WERI-Rb-1 (cell line): ENCODE measurements around the gene ZNF587.
"Not testable (repeated sequence)": the region's sequence is repeated elsewhere in the genome, so short reads cannot be mapped to it uniquely, and the experiment has no call there.

Experiments
- DNase-seq: peaks from one replicate; pipeline ENCODE4 v3.0.0-alpha.2; 2020
- H3K27ac ChIP-seq: fragments of 250-450 bp; sonication (Bioruptor Pico); 2 replicates; pipeline ENCODE4 v1.5.1; 2020; ENCODE audit warnings: mild to moderate bottlenecking, moderate library complexity
- H3K27me3 ChIP-seq: fragments of 250-450 bp; sonication (Bioruptor Pico); 2 replicates; pipeline ENCODE4 v1.5.1; 2021; ENCODE audit warnings: mild to moderate bottlenecking, low read depth, moderate library complexity; ENCODE audit not compliant: insufficient read depth, severe bottlenecking
- H3K36me3 ChIP-seq: fragments of 250-450 bp; sonication (Bioruptor Pico); 2 replicates; pipeline ENCODE4 v1.5.1; 2020; ENCODE audit warnings: mild to moderate bottlenecking, moderate library complexity
- H3K4me3 ChIP-seq: 2 replicates; pipeline ENCODE4 v1.5.1; 2011; ENCODE audit warnings: low read depth, mild to moderate bottlenecking, control low read depth, low read length
- H3K9me3 ChIP-seq: fragments of 250-450 bp; sonication (Bioruptor Pico); 2 replicates; pipeline ENCODE4 v1.5.1; 2021; ENCODE audit warnings: mild to moderate bottlenecking, moderate library complexity; ENCODE audit not compliant: severe bottlenecking
- CTCF ChIP-seq: IDR thresholded peaks from 2 replicates; pipeline ENCODE4 v1.5.1; 2011; ENCODE audit warnings: low read depth, mild to moderate bottlenecking, control low read depth, inconsistent platforms, low read length

The ZNF587 gene

DNA sequence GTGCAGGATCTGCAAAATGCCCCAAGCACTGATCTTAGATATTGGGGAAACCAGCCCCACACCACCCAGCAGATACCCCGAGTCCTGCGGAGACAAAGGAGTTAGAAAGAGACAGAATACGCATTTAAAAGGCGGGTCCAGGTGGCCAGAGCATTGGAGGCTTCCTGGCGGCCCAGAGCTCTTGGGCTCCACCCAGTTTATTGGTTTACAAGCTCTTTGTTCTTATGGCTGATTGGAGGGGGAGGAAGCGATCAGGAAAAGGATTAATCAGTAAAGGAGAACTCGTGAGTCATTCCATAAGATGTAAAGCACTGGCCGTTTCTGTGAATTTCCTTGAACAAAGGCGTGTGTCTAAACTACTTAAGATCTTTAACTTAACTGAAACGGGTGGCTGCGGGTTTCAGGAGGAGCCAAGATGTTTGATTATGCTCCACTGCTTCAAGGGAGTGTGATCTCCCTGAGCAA lies 926 bp downstream of the ZNF587 start:
- H3K27ac ChIP-seq = peak overlapping the region; percentile 88
- no peak for TF ChIP-seq CTCF
- peaks cover 17% of the 10 kb centered on the region for H3K36me3 ChIP-seq
- no peaks in the 10 kb centered on the region for H3K9me3 ChIP-seq
- peak overlapping the region; percentile 88 for H3K4me3 ChIP-seq
- DNase-seq = peak; percentile 57
- H3K27me3 ChIP-seq = no peaks in the 10 kb centered on the region

GRCh38 chr19:57851812-57852603 lies 2.3 kb downstream of the ZNF587 start:
- not testable (repeated sequence) for H3K9me3 ChIP-seq, DNase-seq, H3K4me3 ChIP-seq, H3K27me3 ChIP-seq, H3K27ac ChIP-seq
- peaks cover 22% of the 10 kb centered on the region for H3K36me3 ChIP-seq

DNA sequence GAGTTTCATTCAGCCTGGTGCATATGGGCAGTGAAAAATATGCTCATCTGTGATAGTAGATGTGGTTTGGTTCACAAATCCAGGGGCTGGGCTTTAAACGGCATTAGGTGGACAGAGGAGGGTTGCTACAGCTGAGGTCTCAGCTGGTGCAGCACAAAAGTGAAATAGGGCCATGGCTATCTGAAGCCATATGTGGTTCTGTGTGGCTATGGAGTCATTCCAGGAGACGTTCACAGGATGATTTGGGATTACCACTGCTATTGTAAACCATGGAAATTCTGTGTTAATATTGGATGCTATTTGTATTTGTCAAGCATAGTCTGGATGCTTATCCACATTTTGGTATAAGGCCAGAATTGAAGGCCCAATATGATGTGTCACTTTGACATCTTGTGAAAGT lies 4.5 kb downstream of the ZNF587 start:
- H3K27me3 ChIP-seq, DNase-seq, H3K4me3 ChIP-seq, H3K27ac ChIP-seq, H3K9me3 ChIP-seq: not testable (repeated sequence)
- peaks cover 32% of the 10 kb centered on the region for H3K36me3 ChIP-seq

- not testable (repeated sequence) for H3K27me3 ChIP-seq, DNase-seq, H3K9me3 ChIP-seq, H3K4me3 ChIP-seq, H3K27ac ChIP-seq
- peaks cover 73% of the 10 kb centered on the region for H3K36me3 ChIP-seq
Measured at GRCh38 chr19:57862351-57862750, 12.7 kb downstream of the ZNF587 start.

DNA sequence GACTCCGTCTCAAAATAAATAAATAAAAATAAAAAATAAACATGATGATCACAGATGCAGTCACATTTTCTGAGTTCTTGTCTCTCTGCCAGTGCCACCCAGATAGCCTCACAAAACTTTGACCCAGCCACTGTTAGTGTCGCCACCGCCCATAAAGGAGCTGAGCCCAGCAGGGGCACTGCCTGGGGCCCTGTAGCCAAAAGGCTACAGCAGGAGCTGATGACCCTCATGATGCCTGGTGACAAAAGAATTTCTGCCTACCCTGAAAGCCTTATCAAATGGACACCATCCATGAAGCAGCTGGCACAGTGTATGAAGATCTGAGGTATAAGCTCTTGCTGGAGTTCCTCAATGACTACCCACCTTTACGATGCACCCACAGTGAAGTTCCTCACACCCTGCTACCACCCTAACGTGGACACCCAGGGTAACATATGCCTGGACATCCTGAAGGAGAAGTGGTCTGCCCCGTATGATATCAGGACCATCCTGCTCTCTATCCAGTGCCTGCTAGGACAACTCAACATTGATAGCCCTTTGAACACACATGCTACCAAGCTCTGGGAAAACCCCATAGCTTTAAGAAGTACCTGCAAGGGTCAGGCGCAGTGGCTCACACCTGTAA lies 18.3 kb downstream of the ZNF587 start:
- Histone ChIP-seq H3K27me3 (no peaks in the 10 kb centered on the region), H3K4me3 (no peak overlapping the region), H3K9me3 (peaks cover 3% of the 10 kb centered on the region), H3K36me3 (peaks cover 78% of the 10 kb centered on the region), H3K27ac (no peak overlapping the region)
- TF ChIP-seq CTCF = no peak
- DNase-seq = no peak

GRCh38 chr19:57869655-57870054 lies 20.0 kb downstream of the ZNF587 start:
- DNase-seq, H3K9me3 ChIP-seq: not testable (repeated sequence)

GRCh38 chr19:57870225-57870624 lies 20.6 kb downstream of the ZNF587 start:
- peaks cover 75% of the 10 kb centered on the region for H3K36me3 ChIP-seq
- TF ChIP-seq CTCF = no peak
- no peak overlapping the region for H3K4me3 ChIP-seq
- no peak for DNase-seq
- H3K27ac ChIP-seq = no peak overlapping the region
- peaks cover 3% of the 10 kb centered on the region for H3K9me3 ChIP-seq
- no peaks in the 10 kb centered on the region for H3K27me3 ChIP-seq

More at GRCh38 chr19:57869655-57870054, 20.0 kb downstream of the ZNF587 start:
- H3K36me3 ChIP-seq = peaks cover 77% of the 10 kb centered on the region
- not testable (repeated sequence) for H3K27me3 ChIP-seq, H3K4me3 ChIP-seq, H3K27ac ChIP-seq
